GM11168 (cell line): ENCODE data around the gene AURKA.

ENCODE experiments used
- in situ Hi-C: fragments of 300-500 bp; cut with MboI; formaldehyde crosslinking; loops from one replicate; pipeline ENCODE4 v1.12.0; 2022; ENCODE audit warnings: low sequenced_read_pairs; ENCODE audit not compliant: unreplicated experiment

The AURKA gene

DNA sequence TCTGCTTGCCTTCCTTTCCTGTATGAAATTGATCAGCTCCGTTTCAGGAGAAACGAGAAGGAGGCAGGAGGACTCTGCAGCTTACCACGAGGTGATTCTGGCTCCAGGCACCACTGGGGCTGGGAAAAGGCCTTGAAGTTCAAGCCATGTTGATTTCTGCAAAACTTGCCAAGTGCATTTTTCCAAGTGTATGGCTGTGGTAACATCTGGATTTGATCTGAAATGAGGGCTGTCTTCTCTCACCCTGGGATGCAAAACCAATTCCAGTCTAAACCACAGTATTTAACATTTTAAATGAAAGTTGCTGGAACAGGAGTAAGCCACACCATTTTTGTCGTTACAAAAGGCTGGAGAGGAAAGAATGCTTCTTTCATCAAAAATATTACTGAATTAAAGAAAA is 69.3 kb downstream of the AURKA start:
- in situ Hi-C loops = no loop called here
